ENCODE measurements around the gene CADM1. TPM values are rescaled to one million over a fixed set of nuclear protein-coding genes. Genes with fewer than 3 reads are reported as not detected.

CADM1 gene
- total and polyA plus RNA-seq, 10 of the 15 experiments (the other 5 are each of a cell fraction or from before 2014, with no cell fraction given) = 0.03 to 0.48 (median 0.15) TPM; not detected in 3

- ChIA-PET POLR2A (no interaction called here), SMC1A (ENCODE audit: uncharacterized antibody, unreplicated experiment) (no interaction called here), RAD21 (ENCODE audit: unreplicated experiment) (no interaction called here), CTCF (no interaction called here)
- Histone ChIP-seq H2AFZ (ENCODE audit: control insufficient read depth, low read depth, low read length) (no peak overlapping the region), H4K20me1 (ENCODE audit: control insufficient read depth, insufficient read depth) (no peaks in the 10 kb centered on the region), H3K4me1 (ENCODE audit: control insufficient read depth, insufficient read depth, low read length) (no peaks in the 10 kb centered on the region), H3K9ac (ENCODE audit: control insufficient read depth, insufficient read depth, low read length) (no peak overlapping the region), H3K27ac (ENCODE audit: control insufficient read depth, insufficient read depth) (no peak overlapping the region), H3K27me3 (replicated peaks in 1 of 2; ENCODE audit: control insufficient read depth in 2 of 2, insufficient read depth in 2 of 2, low read length in 1 of 2) (peaks cover 0 to 2% of the 10 kb centered on the region in 2 experiments; a peak in 1 of 4 replicates), H3K4me3 (no peak overlapping the region), H3K4me2 (ENCODE audit: control insufficient read depth, insufficient read depth) (no peak overlapping the region), H3K36me3 (ENCODE audit: control insufficient read depth in 2 of 2, insufficient read depth in 2 of 2, low read length in 1 of 2) (no peaks in the 10 kb centered on the region), H3K9me3 (replicated peaks; ENCODE audit: control insufficient read depth, insufficient read depth, low read length) (no peaks in the 10 kb centered on the region), H3K79me2 (ENCODE audit: control insufficient read depth, insufficient read depth, low read length) (no peaks in the 10 kb centered on the region)
- no peak for DNase-seq (ENCODE audit: low read depth, low spot score)
- WGBS (ENCODE audit: insufficient coverage, insufficient replicate concordance, low lambda C conversion rate, missing lambda C conversion rate) = 76% methylated on average over 39 of the region's 39 CpGs
- TF ChIP-seq BMI1 (IDR thresholded peaks at IDR 0.05; ENCODE audit: borderline replicate concordance) = no peak
- no peak for TF ChIP-seq TCF12 (IDR thresholded peaks at IDR 0.05; ENCODE audit: low read depth, low read length)
- TF ChIP-seq NR2C1 (IDR thresholded peaks at IDR 0.05) = no peak
- no peak for TF ChIP-seq ZBED1 (IDR thresholded peaks at IDR 0.05; ENCODE audit: borderline replicate concordance)
- no peak for TF ChIP-seq LARP7 (IDR thresholded peaks at IDR 0.05)
- no peak for ATAC-seq
- no TSS peak for BruUV-seq (replicated peaks)
- FAIRE-seq = no peak
- in situ Hi-C loops (cut with MboI) (loop anchor here (10.0 kb wide), 1 partner anchor 59 kb away; no protein-coding TSS in a partner anchor), intact Hi-C loops (cut with micrococcal nuclease; ENCODE audit: unreplicated experiment) (no loop called here)
Measured at GRCh38 chr11:115153731-115154354, 350.4 kb downstream of the CADM1 start.

GRCh38 chr11:115153135-115153534 is 351.1 kb downstream of the CADM1 start:
- ATAC-seq (no peak), DNase-seq (ENCODE audit: low read depth, low spot score) (no peak), FAIRE-seq (no peak)
- H3K9me3 ChIP-seq (replicated peaks; ENCODE audit: control insufficient read depth, insufficient read depth, low read length) = no peaks in the 10 kb centered on the region
- intact Hi-C loops (cut with micrococcal nuclease; ENCODE audit: unreplicated experiment) = no loop called here
- H4K20me1 ChIP-seq (ENCODE audit: control insufficient read depth, insufficient read depth) = no peaks in the 10 kb centered on the region
- H3K27me3 ChIP-seq (replicated peaks in 1 of 2; ENCODE audit: control insufficient read depth in 2 of 2, insufficient read depth in 2 of 2, low read length in 1 of 2) = peaks cover 0 to 2% of the 10 kb centered on the region in 2 experiments; a peak in 1 of 4 replicates
- H2AFZ ChIP-seq (ENCODE audit: control insufficient read depth, low read depth, low read length) = no peak overlapping the region
- POLR2A ChIA-PET = no interaction called here
- BruUV-seq (replicated peaks) = no TSS peak
- SMC1A ChIA-PET (ENCODE audit: uncharacterized antibody, unreplicated experiment) = no interaction called here
- CTCF ChIA-PET = no interaction called here
- H3K36me3 ChIP-seq (ENCODE audit: control insufficient read depth in 2 of 2, insufficient read depth in 2 of 2, low read length in 1 of 2) = no peaks in the 10 kb centered on the region
- H3K9ac ChIP-seq (ENCODE audit: control insufficient read depth, insufficient read depth, low read length) = no peak overlapping the region
- in situ Hi-C loops (cut with MboI) = loop anchor here (10.0 kb wide), 1 partner anchor 58 kb away; no protein-coding TSS in a partner anchor
- 39% methylated on average over 8 of the region's 8 CpGs for WGBS (ENCODE audit: insufficient coverage, insufficient replicate concordance, low lambda C conversion rate, missing lambda C conversion rate)
- no peak for TF ChIP-seq MYB (IDR thresholded peaks at IDR 0.05; ENCODE audit: borderline replicate concordance, low read depth, low read length)
- TF ChIP-seq FOXK2 (IDR thresholded peaks at IDR 0.05) = no peak
- no peak for TF ChIP-seq NR2F1 (conservative IDR thresholded peaks at IDR 0.05)
- TF ChIP-seq MTA2 (IDR thresholded peaks at IDR 0.05; ENCODE audit: low read depth) = no peak
- TF ChIP-seq NR2C1 (IDR thresholded peaks at IDR 0.05) = no peak
- TF ChIP-seq YY1 (IDR thresholded peaks at IDR 0.05; ENCODE audit: low read depth, low read length) = no peak
- no peak for TF ChIP-seq SRF (IDR thresholded peaks at IDR 0.05; ENCODE audit: low read depth in 2 of 2, low read length in 2 of 2)
- no peak for TF ChIP-seq TCF7 (IDR thresholded peaks at IDR 0.05; ENCODE audit: borderline replicate concordance)
- no peak for TF ChIP-seq RAD51 (IDR thresholded peaks at IDR 0.05)
- no peak for TF ChIP-seq LARP7 (IDR thresholded peaks at IDR 0.05)
- no peak for TF ChIP-seq RUNX3 (IDR thresholded peaks at IDR 0.05; ENCODE audit: low read length)
- TF ChIP-seq JUNB (IDR thresholded peaks at IDR 0.05) = no peak
- TF ChIP-seq NR2C2 (IDR thresholded peaks at IDR 0.05; ENCODE audit: borderline replicate concordance, control insufficient read depth, insufficient read length, low read depth) = no peak
- no peak for TF ChIP-seq ZNF217 (IDR thresholded peaks at IDR 0.05)
- TF ChIP-seq STAT3 (IDR thresholded peaks at IDR 0.05; ENCODE audit: low read depth, low read length) = no peak
- no peak overlapping the region for H3K4me3 ChIP-seq
- no peaks in the 10 kb centered on the region for H3K4me1 ChIP-seq (ENCODE audit: control insufficient read depth, insufficient read depth, low read length)
- no peak overlapping the region for H3K27ac ChIP-seq (ENCODE audit: control insufficient read depth, insufficient read depth)
- RAD21 ChIA-PET (ENCODE audit: unreplicated experiment) = no interaction called here
- H3K4me2 ChIP-seq (ENCODE audit: control insufficient read depth, insufficient read depth) = no peak overlapping the region
- no peaks in the 10 kb centered on the region for H3K79me2 ChIP-seq (ENCODE audit: control insufficient read depth, insufficient read depth, low read length)
